B cell (primary cell): ENCODE measurements around the gene SPECC1. TPM values are rescaled to one million over a fixed set of nuclear protein-coding genes. Genes with fewer than 3 reads are reported as not detected.

Experiments used
- ATAC-seq: fragments of 200-7000 bp; cut with Tn5 transposase; one replicate; pipeline ENCODE4 v1.10.0; 2021; ENCODE audit warnings: low read depth, mild to moderate bottlenecking, moderate number of reproducible peaks, moderate library complexity
- CTCF ChIA-PET: fragments of 350-600 bp; sonication (Branson Sonifier 250); formaldehyde crosslinking; loops from one replicate; lab custom pipeline; 2021; ENCODE audit warnings: antibody characterized with exemption, inconsistent platforms; lab: Charles Lee
- POLR2A ChIA-PET: fragments of 350-600 bp; sonication (Branson Sonifier 250); formaldehyde crosslinking; loops from one replicate; lab custom pipeline; 2021; ENCODE audit warnings: antibody characterized with exemption; lab: Charles Lee
- DNase-seq: peaks from one replicate; pipeline ENCODE4 v3.0.0; 2013
- H2AFZ ChIP-seq: 2 replicates; pipeline ENCODE4 v1.6.1; 2012; ENCODE audit warnings: mild to moderate bottlenecking, low read depth, low read length; ENCODE audit not compliant: insufficient read depth, poor library complexity, severe bottlenecking
- H3K27ac ChIP-seq, 2 donors: 1 replicate in 1 of 2; 2 replicates in 1 of 2; pipeline ENCODE4 v1.5.1; 2012 to 2013; ENCODE audit warnings: low read length in 2 of 2, mild to moderate bottlenecking in 2 of 2, moderate library complexity in 1 of 2
- H3K27me3 ChIP-seq, 4 experiments: fragments of 200-600 bp in 1 of 4; sonication (generic) in 1 of 4; replicated peaks in 1 of 4; 1 replicate in 2 of 4; 2 replicates in 2 of 4; pipeline versions ENCODE4 v1.6.1 to v1.7.0; 2013 to 2016; ENCODE audit warnings: low read length in 3 of 4, mild to moderate bottlenecking in 2 of 4, mixed read lengths in 1 of 4, moderate library complexity in 1 of 4; ENCODE audit not compliant: insufficient read depth in 4 of 4, control insufficient read depth in 3 of 4; ENCODE audit errors: control extremely low read depth in 1 of 4
- H3K36me3 ChIP-seq, 2 experiments: replicated peaks in 1 of 2; 1 replicate in 1 of 2; 2 replicates in 1 of 2; pipeline versions ENCODE4 v1.6.1 to v1.7.1; 2013; ENCODE audit warnings: low read length in 1 of 2; ENCODE audit not compliant: insufficient read depth in 2 of 2, control insufficient read depth in 1 of 2; ENCODE audit errors: control extremely low read depth in 1 of 2, extremely low read depth in 1 of 2
- H3K4me1 ChIP-seq, 2 donors: fragments of 200-600 bp in 1 of 2; sonication (generic) in 1 of 2; 1 replicate in 1 of 2; 2 replicates in 1 of 2; pipeline versions ENCODE4 v1.5.1 to v1.6.1; 2013 to 2017; ENCODE audit warnings: low read length in 2 of 2; ENCODE audit not compliant: control insufficient read depth in 2 of 2, insufficient read depth in 2 of 2
- H3K4me2 ChIP-seq: replicated peaks from 2 replicates; pipeline ENCODE3; 2012; ENCODE audit warnings: mild to moderate bottlenecking, low read depth, low read length; ENCODE audit not compliant: poor library complexity, severe bottlenecking
- H3K4me3 ChIP-seq, 5 experiments: fragments of 200-600 bp in 1 of 5; sonication (generic) in 1 of 5; 1 replicate in 3 of 5; 2 replicates in 2 of 5; pipeline versions ENCODE4 v1.5.1 to v1.7.0; 2011 to 2016; ENCODE audit warnings: low read length in 4 of 5, mild to moderate bottlenecking in 4 of 5, low read depth in 2 of 5, control low read depth in 1 of 5, moderate library complexity in 1 of 5; ENCODE audit not compliant: insufficient read depth in 1 of 5; ENCODE audit errors: control extremely low read depth in 1 of 5, extremely low read depth in 1 of 5
- H3K79me2 ChIP-seq: fragments of 200-600 bp; sonication (generic); one replicate; pipeline ENCODE4 v1.6.0; 2016; ENCODE audit warnings: low read length; ENCODE audit not compliant: control insufficient read depth, insufficient read depth
- H3K9ac ChIP-seq: fragments of 200-600 bp; sonication (generic); 2 replicates; pipeline ENCODE4 v1.6.1; 2017; ENCODE audit warnings: mild to moderate bottlenecking, low read length, moderate library complexity
- H3K9me3 ChIP-seq, 3 donors: one replicate each; pipeline versions ENCODE4 v1.6.1 to v1.7.1; 2013; ENCODE audit warnings: low read length in 2 of 3; ENCODE audit not compliant: control insufficient read depth in 2 of 3, insufficient read depth in 1 of 3; ENCODE audit errors: control extremely low read depth in 1 of 3
- H4K20me1 ChIP-seq: 2 replicates; pipeline ENCODE4 v1.6.0; 2012; ENCODE audit warnings: mild to moderate bottlenecking, low read length; ENCODE audit not compliant: insufficient read depth, control insufficient read depth, poor library complexity, severe bottlenecking
- H3K27ac Mint-ChIP-seq: one replicate; pipeline ENCODE4 v1.8.0; 2021; ENCODE audit warnings: mixed read lengths
- H3K27me3 Mint-ChIP-seq: one replicate; pipeline ENCODE4 v1.8.0; 2021; ENCODE audit warnings: mixed read lengths
- H3K4me1 Mint-ChIP-seq: one replicate; pipeline ENCODE4 v1.8.0; 2021; ENCODE audit warnings: mixed read lengths
- H3K4me3 Mint-ChIP-seq: one replicate; pipeline ENCODE4 v1.8.0; 2021; ENCODE audit warnings: mixed read lengths
- H3K9me3 Mint-ChIP-seq: one replicate; pipeline ENCODE4 v1.8.0; 2022; ENCODE audit warnings: mixed read lengths; ENCODE audit not compliant: insufficient read depth
- EZH2 ChIP-seq: IDR thresholded peaks from 2 replicates; pipeline ENCODE4 v1.6.1; 2012; ENCODE audit warnings: borderline replicate concordance, low read depth, mild to moderate bottlenecking, moderate library complexity, low read length; ENCODE audit not compliant: insufficient read depth, poor library complexity, severe bottlenecking
- WGBS: methylation state at CpG from one replicate; pipeline ENCODE4 v1.1.5; 2013; ENCODE audit warnings: missing lambda C conversion rate; ENCODE audit not compliant: insufficient coverage; 5-methylcytosine and 5-hydroxymethylcytosine counted together
- intact Hi-C: fragments of 100-400 bp; cut with micrococcal nuclease; formaldehyde crosslinking; loops from one replicate; pipeline ENCODE4 v1.10.0; 2022
- polyA plus RNA-seq: library from polyadenylated mRNA; depleted of rRNA; stranded (reverse); fragments of >200 nt; gene quantifications from 2 replicates; pipeline ENCODE4 v1.2.3, GENCODE V29; 2012
- total RNA-seq, 2 donors: library from RNA; stranded (reverse); fragments of 120-200 nt in 1 of 2; gene quantifications; 1 replicate in 1 of 2; 2 replicates in 1 of 2; pipeline versions ENCODE4 v1.2.3 to v1.2.4, GENCODE V29; 2013 to 2022
- TF ChIP-seq, protein P1 (sequence below): fragments of 200-600 bp; IDR thresholded peaks from one replicate; pipeline ENCODE4 v1.8.0; 2022; ENCODE audit warnings: antibody characterized with exemption, mild to moderate bottlenecking

SPECC1 gene
- total and polyA plus RNA-seq, 2 donors (not counting 1 experiment from before 2014, with no cell fraction given) = 4.6 to 7.4 TPM

DNA sequence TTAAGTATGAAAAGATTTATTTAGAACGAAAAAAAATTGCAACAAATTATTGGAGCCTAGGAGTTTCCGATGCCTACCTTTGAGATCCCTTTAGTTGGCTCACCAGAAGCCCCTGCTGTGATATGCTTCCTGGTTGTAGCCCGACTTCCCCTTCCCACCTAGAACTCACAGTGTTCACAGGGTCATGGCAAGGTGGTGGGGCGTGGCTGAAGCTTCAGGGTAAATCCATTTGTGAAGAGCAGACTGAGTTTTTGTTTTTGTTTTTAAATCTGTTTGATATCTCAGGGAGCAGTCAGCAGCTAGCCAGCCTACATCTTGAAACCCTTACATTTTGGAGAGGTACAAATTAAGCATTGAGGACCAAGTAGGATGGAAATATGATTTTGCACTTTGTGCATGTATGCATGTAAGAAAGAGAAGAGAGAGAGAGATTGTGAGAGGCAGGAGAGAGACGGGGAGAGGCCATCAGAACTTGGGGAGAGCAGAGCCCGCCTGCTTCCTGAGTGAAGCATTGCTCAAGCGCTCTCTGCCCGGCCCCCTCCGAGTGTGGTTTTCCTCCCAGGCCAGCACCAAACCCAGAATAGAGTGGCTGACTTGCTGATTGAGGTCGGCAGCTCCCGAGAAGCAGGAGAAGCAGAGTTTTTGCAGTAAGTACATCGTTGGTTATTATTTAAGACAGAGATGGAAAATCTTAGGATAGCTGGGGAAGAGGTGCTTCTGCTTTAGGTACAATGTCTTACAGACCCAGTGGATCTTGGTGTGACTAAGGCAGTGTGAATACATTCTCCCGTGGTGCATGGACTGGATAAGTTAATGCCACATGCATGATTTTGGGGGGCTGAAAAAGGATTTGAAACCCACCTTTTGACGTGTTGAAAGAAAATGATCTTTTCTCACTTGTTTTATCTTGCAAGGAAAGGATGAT is 64.2 kb downstream of the SPECC1 start:
- CTCF ChIA-PET = interaction anchor here (0.9 kb wide), 1 partner anchor 80 kb away, joined by 3 read pairs; no protein-coding TSS in a partner anchor
- Histone ChIP-seq H3K4me3 (peak overlapping the region; percentile 5 to 45 (median 14)), H3K79me2 (no peaks in the 10 kb centered on the region), H3K4me2 (peak overlapping the region; percentile 62), H3K4me1 (peaks cover 21 to 22% of the 10 kb centered on the region in 2 donors), H4K20me1 (no peaks in the 10 kb centered on the region), H3K36me3 (no peaks in the 10 kb centered on the region), H3K27ac (peak overlapping the region in 1 of 2 donors; percentile 9), H3K9me3 (no peaks in the 10 kb centered on the region), H3K9ac (peak overlapping the region; percentile 51), H2AFZ (peak overlapping the region; percentile 73), H3K27me3 (peaks cover 0 to 3% (median 2%) of the 10 kb centered on the region in 4 experiments)
- DNase-seq (peak; percentile 36), ATAC-seq (peak; percentile 31)
- intact Hi-C loops = no loop called here
- TF ChIP-seq, protein P1, sequence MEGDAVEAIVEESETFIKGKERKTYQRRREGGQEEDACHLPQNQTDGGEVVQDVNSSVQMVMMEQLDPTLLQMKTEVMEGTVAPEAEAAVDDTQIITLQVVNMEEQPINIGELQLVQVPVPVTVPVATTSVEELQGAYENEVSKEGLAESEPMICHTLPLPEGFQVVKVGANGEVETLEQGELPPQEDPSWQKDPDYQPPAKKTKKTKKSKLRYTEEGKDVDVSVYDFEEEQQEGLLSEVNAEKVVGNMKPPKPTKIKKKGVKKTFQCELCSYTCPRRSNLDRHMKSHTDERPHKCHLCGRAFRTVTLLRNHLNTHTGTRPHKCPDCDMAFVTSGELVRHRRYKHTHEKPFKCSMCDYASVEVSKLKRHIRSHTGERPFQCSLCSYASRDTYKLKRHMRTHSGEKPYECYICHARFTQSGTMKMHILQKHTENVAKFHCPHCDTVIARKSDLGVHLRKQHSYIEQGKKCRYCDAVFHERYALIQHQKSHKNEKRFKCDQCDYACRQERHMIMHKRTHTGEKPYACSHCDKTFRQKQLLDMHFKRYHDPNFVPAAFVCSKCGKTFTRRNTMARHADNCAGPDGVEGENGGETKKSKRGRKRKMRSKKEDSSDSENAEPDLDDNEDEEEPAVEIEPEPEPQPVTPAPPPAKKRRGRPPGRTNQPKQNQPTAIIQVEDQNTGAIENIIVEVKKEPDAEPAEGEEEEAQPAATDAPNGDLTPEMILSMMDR = no peak
- no peak for TF ChIP-seq EZH2
- peaks cover 22% of the 10 kb centered on the region for H3K27me3 Mint-ChIP-seq
- peaks cover 19% of the 10 kb centered on the region for H3K4me1 Mint-ChIP-seq
- POLR2A ChIA-PET = no interaction called here
- H3K9me3 Mint-ChIP-seq = no peaks in the 10 kb centered on the region
- H3K27ac Mint-ChIP-seq = no peak overlapping the region
- peak overlapping the region; percentile 74 for H3K4me3 Mint-ChIP-seq
- WGBS = 4% methylated on average over 8 of the region's 14 CpGs

DNA sequence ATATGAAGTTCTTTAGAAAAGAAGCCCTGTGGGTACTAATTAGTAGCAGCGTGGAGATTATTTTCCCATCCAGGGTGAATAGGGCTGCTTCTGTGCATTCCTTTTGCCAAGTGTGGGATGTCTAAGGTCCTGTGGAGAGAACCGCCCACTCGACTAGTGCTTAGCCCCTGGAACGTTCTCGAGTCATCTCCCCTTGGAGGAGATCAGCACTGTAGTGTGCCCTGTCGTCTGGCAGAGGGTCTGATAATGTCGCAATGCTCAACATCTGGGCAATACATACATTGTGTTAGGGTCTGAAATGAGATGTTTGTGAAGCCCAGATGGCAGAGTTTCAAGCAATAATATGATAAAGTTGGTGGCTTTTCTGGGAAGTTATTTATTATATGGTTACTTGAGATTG is 64.8 kb downstream of the SPECC1 start:
- ChIA-PET POLR2A (no interaction called here), CTCF (no interaction called here)
- ATAC-seq (no peak), DNase-seq (no peak)
- peaks cover 0 to 3% (median 2%) of the 10 kb centered on the region in 4 experiments for H3K27me3 ChIP-seq
- H3K27me3 Mint-ChIP-seq = peaks cover 20% of the 10 kb centered on the region
- no peak overlapping the region for H3K27ac ChIP-seq
- H3K4me1 Mint-ChIP-seq = peaks cover 19% of the 10 kb centered on the region
- 8% methylated on average over 6 of the region's 7 CpGs for WGBS
- peak overlapping the region; percentile 62 for H3K4me2 ChIP-seq
- H3K79me2 ChIP-seq = no peaks in the 10 kb centered on the region
- H3K4me1 ChIP-seq = peaks cover 21 to 22% of the 10 kb centered on the region in 2 donors
- peak overlapping the region; percentile 51 for H3K9ac ChIP-seq
- intact Hi-C loops = no loop called here
- TF ChIP-seq EZH2 = no peak
- TF ChIP-seq, protein P1 = no peak
- H3K9me3 ChIP-seq = no peaks in the 10 kb centered on the region
- H2AFZ ChIP-seq = peak overlapping the region; percentile 8
- H3K9me3 Mint-ChIP-seq = no peaks in the 10 kb centered on the region
- no peak overlapping the region for H3K27ac Mint-ChIP-seq
- H3K36me3 ChIP-seq = no peaks in the 10 kb centered on the region
- peak overlapping the region; percentile 74 for H3K4me3 Mint-ChIP-seq
- H3K4me3 ChIP-seq = peak overlapping the region in 1 of 5 experiments; percentile 45
- no peaks in the 10 kb centered on the region for H4K20me1 ChIP-seq
